ENCODE results near the gene LIFR. TPM values are rescaled to one million over a fixed set of nuclear protein-coding genes. Genes with fewer than 3 reads are reported as not detected.

LIFR gene
- total RNA-seq, 1 experiment from 2014 or later, result 0.98 TPM

- no peak for DNase-seq (ENCODE audit: low spot score)
- in situ Hi-C loops (cut with HindIII; ENCODE audit: low sequenced_read_pairs), result no loop called here
Measured at GRCh38 chr5:38479315-38479904, 77.0 kb downstream of the LIFR start.

- in situ Hi-C loops (cut with HindIII; ENCODE audit: low sequenced_read_pairs), result no loop called here
- no peak for DNase-seq (ENCODE audit: low spot score)
Measured at GRCh38 chr5:38478878-38479277, 77.6 kb downstream of the LIFR start.

- no peak for DNase-seq (ENCODE audit: low spot score)
- in situ Hi-C loops (cut with HindIII; ENCODE audit: low sequenced_read_pairs), result no loop called here
Measured at GRCh38 chr5:38478166-38478565, 78.3 kb downstream of the LIFR start.

GRCh38 chr5:38473008-38473407 lies 83.4 kb downstream of the LIFR start:
- in situ Hi-C loops (cut with HindIII; ENCODE audit: low sequenced_read_pairs), result no loop called here
- peak; percentile 80 for DNase-seq (ENCODE audit: low spot score)

- in situ Hi-C loops (cut with HindIII; ENCODE audit: low sequenced_read_pairs), result no loop called here
- DNase-seq (ENCODE audit: low spot score), result no peak
Measured at GRCh38 chr5:38472541-38472940, 83.9 kb downstream of the LIFR start.

GRCh38 chr5:38471709-38472108 lies 84.7 kb downstream of the LIFR start:
- in situ Hi-C loops (cut with HindIII; ENCODE audit: low sequenced_read_pairs), result no loop called here

GRCh38 chr5:38469707-38470267 lies 86.7 kb downstream of the LIFR start:
- in situ Hi-C loops (cut with HindIII; ENCODE audit: low sequenced_read_pairs), result no loop called here

More at GRCh38 chr5:38471709-38472108, 84.7 kb downstream of the LIFR start:
- DNase-seq (ENCODE audit: low spot score), result no peak

GRCh38 chr5:38468978-38469706 lies 87.3 kb downstream of the LIFR start:
- in situ Hi-C loops (cut with HindIII; ENCODE audit: low sequenced_read_pairs), result no loop called here
- peak; percentile 23 for DNase-seq (ENCODE audit: low spot score)

More at GRCh38 chr5:38469707-38470267, 86.7 kb downstream of the LIFR start:
- DNase-seq (ENCODE audit: low spot score), result no peak

GRCh38 chr5:38468202-38468673 lies 88.2 kb downstream of the LIFR start:
- in situ Hi-C loops (cut with HindIII; ENCODE audit: low sequenced_read_pairs), result no loop called here
- DNase-seq (ENCODE audit: low spot score), result no peak

- peak; percentile 57 for DNase-seq (ENCODE audit: low spot score)
- in situ Hi-C loops (cut with HindIII; ENCODE audit: low sequenced_read_pairs), result no loop called here
Measured at GRCh38 chr5:38467353-38468040, 88.9 kb downstream of the LIFR start.

- DNase-seq (ENCODE audit: low spot score), result peak; percentile 88
- in situ Hi-C loops (cut with HindIII; ENCODE audit: low sequenced_read_pairs), result no loop called here
Measured at GRCh38 chr5:38466424-38467189, 89.8 kb downstream of the LIFR start.

GRCh38 chr5:38465702-38466423 lies 90.6 kb downstream of the LIFR start:
- DNase-seq (ENCODE audit: low spot score), result no peak
- in situ Hi-C loops (cut with HindIII; ENCODE audit: low sequenced_read_pairs), result no loop called here

GRCh38 chr5:38465061-38465460 lies 91.4 kb downstream of the LIFR start:
- no peak for DNase-seq (ENCODE audit: low spot score)
- in situ Hi-C loops (cut with HindIII; ENCODE audit: low sequenced_read_pairs), result no loop called here

- no peak for DNase-seq (ENCODE audit: low spot score)
- in situ Hi-C loops (cut with HindIII; ENCODE audit: low sequenced_read_pairs), result no loop called here
Measured at GRCh38 chr5:38463634-38464521, 92.6 kb downstream of the LIFR start.

GRCh38 chr5:38462976-38463633 lies 93.3 kb downstream of the LIFR start:
- in situ Hi-C loops (cut with HindIII; ENCODE audit: low sequenced_read_pairs), result no loop called here
- no peak for DNase-seq (ENCODE audit: low spot score)

- no peak for DNase-seq (ENCODE audit: low spot score)
- in situ Hi-C loops (cut with HindIII; ENCODE audit: low sequenced_read_pairs), result no loop called here
Measured at GRCh38 chr5:38458174-38458573, 98.3 kb downstream of the LIFR start.
